Measurements from ENCODE around the gene JCAD.

GRCh38 chr10:30028006-30028737, 31.2 kb downstream of the JCAD start:
- TF ChIP-seq EZH2 (IDR thresholded peaks at IDR 0.05; ENCODE audit: low read depth, low read length, severe bottlenecking): no peak
- no peak for TF ChIP-seq CTCF (IDR thresholded peaks at IDR 0.05; ENCODE audit: control extremely low read depth in 1 of 3, insufficient read depth in 1 of 3, low read depth in 1 of 3, low read length in 3 of 3)
- no peak for TF ChIP-seq MAX (IDR thresholded peaks at IDR 0.05)
- TF ChIP-seq POLR2A (IDR thresholded peaks at IDR 0.05; ENCODE audit: control extremely low read depth in 1 of 2, low read depth in 2 of 2, low read length in 2 of 2): no peak
- no peak for TF ChIP-seq E2F6 (IDR thresholded peaks at IDR 0.05)
- no peak for TF ChIP-seq GABPA (IDR thresholded peaks at IDR 0.05; ENCODE audit: borderline replicate concordance, insufficient read depth, low read length)
- TF ChIP-seq POLR2AphosphoS5 (IDR thresholded peaks at IDR 0.05; ENCODE audit: low read depth, low read length): no peak
- no peak for TF ChIP-seq TAF1 (IDR thresholded peaks at IDR 0.05; ENCODE audit: low read depth, low read length)
